Right lobe of liver (tissue), 4 donors: ENCODE measurements around the gene AOX1.

Source experiments
- CTCF ChIP-seq, 4 donors: fragments of 200-600 bp in 3 of 4; fragments of 450-650 bp in 1 of 4; IDR thresholded peaks; one replicate each; pipeline versions ENCODE4 v1.5.1 to v1.8.0; 2016 to 2022; ENCODE audit warnings: antibody characterized with exemption in 4 of 4, mild to moderate bottlenecking in 2 of 4
- POLR2A ChIP-seq: fragments of 450-650 bp; IDR thresholded peaks from one replicate; pipeline ENCODE4 v1.6.1; 2017; ENCODE audit warnings: antibody characterized with exemption, mild to moderate bottlenecking
- donor health status: DM: no; HTN: no; CAD: no.
- donor health status: DM: no; HTN: no; CAD: no.
- donor health status: DM: no; HTN: yes; CAD: no.

- TF ChIP-seq CTCF (IDR thresholded peaks at IDR 0.05) (no peak), POLR2A (no peak)
Measured at GRCh38 chr2:200689115-200689514, 103.3 kb downstream of the AOX1 start.
